Left renal cortex interstitium (tissue), 4 donors: ENCODE data around the gene HGFAC. TPM values are rescaled to one million over a fixed set of nuclear protein-coding genes. Genes with fewer than 3 reads are reported as not detected.

ENCODE experiments used
- DNase-seq, 4 donors: peaks; one replicate each; pipeline ENCODE4 v3.0.0-alpha.2; 2013; ENCODE audit warnings: low read depth in 4 of 4, low spot score in 2 of 4, missing footprints in 1 of 4
- polyA plus RNA-seq, 4 donors: library from polyadenylated mRNA; unstranded; fragments of 120-200 nt; gene quantifications; one replicate each; pipeline ENCODE4 v1.2.1, GENCODE V29; 2013; ENCODE audit not compliant: insufficient read length in 4 of 4

HGFAC gene
- polyA plus RNA-seq, 4 donors, result 0.78 to 4.1 (median 1.7) TPM

DNA sequence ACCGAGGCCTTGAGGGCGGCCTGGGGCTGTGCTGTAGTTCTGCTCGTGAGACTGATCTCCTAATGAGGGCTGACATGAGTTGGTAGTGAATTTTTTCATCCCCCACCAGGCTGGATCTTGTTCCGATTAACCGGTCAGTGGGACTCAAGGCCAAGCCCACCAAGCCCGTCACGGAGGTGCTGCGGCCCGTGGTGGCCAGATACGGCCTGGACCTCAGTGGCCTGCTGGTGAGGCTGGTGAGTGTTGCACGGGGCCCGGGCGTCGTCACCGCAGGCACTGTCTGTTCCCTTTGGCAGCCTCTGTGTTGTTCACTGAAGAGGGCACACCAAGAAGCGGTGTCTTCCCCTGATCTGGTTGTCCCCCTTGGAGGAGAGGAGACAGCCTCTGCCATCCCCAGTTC lies 18.4 kb upstream of the HGFAC start:
- DNase-seq, result no peak

GRCh38 chr4:3423952-3424351 lies 17.8 kb upstream of the HGFAC start:
- no peak for DNase-seq

GRCh38 chr4:3424522-3425095 lies 17.2 kb upstream of the HGFAC start:
- no peak for DNase-seq

- DNase-seq, result no peak
Observed at GRCh38 chr4:3426465-3427133, 15.2 kb upstream of the HGFAC start.

DNA sequence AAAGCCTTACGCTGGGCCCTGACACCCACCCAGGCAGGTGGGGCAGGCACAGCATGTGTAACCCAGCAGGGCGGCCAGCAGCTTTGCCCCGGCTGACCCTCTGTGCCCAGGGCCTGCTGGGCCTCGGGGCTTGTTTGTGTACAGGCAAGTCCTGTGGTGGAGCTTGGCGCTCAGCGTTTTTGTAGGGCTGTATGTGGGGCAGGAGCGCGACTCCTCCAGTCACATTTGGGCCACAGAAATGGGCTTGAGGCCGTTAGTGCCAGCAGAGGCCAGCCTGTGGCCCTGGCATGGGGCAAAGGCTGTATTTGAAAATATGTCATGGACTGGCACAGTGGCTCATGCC lies 14.7 kb upstream of the HGFAC start:
- DNase-seq, result no peak

GRCh38 chr4:3427706-3428446 lies 13.9 kb upstream of the HGFAC start:
- DNase-seq, result no peak

- no peak for DNase-seq
Observed at GRCh38 chr4:3429651-3430050, 12.1 kb upstream of the HGFAC start.

DNA sequence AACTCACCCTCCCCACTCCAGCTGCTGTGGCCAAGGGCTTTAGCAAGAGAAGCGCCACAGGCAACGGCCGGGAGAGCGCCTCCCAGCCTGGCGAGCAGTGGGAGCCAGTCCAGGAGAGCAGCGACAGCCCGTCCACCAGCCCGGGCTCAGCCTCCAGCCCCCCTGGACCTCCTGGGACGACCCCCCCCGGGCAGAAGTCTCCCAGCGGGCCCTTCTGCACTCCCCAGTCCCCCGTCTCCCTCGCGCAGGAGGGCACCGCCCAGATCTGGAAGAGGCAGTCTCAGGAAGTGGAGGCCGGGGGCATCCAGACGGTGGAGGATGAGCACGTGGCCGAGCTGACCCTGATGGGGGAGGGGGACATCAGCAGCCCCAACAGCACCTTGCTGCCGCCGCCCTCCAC lies 11.2 kb upstream of the HGFAC start:
- no peak for DNase-seq

DNA sequence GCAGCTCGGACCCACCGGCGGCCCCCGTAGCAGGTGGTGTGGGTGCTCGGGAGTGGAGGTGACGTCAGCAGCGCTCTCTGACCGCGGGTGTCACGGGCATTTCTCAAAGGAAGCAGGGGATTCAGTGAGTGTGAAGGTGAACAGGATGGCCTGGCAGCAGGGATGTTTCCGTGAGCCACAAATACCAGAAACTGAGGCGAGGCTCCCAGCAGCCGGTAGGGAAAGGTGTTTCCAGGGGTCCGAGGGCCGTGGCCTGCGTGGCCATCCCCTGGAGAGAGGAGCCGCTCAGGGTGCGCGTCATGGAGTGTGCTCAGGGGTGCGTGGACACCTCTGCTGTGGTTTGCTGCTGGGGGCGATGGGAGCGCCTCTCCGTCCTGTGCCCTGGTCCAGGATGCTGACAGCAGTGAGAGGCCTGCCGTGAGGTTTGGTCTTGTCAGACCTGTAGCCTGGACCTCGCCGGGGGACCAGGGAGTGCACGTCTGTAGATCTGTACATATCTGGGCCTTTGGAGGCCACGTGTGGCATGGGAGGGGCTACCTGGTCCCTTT lies 10.2 kb upstream of the HGFAC start:
- DNase-seq, result no peak

- no peak for DNase-seq
Observed at GRCh38 chr4:3432381-3432790, 9.4 kb upstream of the HGFAC start.

GRCh38 chr4:3433138-3433869 lies 8.5 kb upstream of the HGFAC start:
- no peak for DNase-seq

DNA sequence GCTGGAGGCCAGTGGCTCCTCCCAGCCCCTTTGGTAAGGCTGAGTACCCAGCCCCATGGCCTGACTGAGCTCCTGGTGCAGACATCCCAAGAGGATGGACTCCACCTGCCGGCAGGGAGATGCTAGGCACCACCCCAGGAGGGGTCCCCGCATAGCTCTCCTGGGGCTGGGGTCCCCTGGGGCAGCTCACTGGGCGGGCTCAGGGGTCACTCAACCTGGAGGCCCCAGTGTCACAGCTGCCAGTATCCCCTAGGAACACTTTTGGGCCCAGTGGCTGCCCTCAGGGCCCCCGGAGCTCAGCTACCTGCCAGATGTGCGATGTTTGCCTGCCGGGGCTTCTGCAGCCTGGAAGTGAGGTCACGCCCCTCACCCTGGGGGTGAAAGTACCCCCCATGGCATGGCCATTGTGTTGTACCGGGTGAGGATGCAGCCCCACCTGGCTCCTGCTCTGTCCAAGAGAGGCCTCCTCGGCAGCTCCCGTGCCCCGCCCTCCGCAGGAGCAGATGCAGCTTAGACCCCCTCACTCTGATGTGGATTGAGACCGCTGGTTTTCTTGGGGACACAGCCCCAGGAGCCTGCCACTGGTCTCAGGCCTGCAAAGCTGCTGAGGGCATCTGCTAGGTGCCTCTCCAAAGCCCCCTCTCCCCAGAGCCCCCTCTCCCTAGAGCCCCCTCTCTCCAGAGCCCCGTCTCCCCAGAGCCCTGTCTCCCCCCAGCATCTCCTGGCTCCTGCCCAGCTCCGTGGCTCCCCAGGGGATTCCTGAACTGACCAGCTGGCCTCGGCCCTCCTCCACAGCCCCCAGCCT lies 6.7 kb upstream of the HGFAC start:
- DNase-seq, result no peak

GRCh38 chr4:3435686-3435956 lies 6.1 kb upstream of the HGFAC start:
- no peak for DNase-seq

DNA sequence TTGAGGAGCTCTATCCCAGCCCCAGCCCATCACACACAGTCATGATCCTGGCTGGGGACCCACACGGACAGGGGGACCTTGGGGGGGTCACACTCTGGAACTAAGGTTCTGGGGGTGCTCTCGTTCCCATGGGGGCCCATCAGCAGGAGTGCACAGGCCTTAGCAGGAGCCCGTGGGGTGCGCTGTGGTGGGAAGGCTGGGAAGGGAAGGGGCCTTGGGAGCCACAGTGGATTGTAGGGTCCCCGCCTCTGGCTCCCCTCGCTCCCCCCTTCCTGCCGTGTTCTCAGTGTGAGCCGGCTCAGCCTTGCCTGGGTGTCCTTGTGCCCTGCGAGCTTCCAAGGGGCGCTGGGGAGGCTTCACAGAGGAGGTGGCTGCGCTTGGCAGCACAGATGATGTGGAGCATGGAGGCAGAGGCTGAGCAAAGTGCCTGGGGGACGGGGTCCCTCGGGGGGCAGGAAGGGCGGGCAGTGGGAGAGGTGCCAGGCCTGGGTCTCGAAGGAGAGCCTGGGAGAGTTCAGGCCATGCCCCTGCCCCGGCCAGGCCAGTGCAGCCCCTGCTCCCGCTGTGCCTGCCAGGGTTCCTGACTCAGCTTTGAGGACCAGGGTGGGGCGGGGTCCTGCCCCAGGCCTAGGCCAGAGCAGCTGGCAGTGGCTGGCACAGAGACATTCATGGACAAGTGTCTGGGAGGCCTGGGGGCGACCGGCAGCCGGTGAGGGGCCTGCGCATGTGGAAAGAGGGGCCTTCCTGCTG lies 5.5 kb upstream of the HGFAC start:
- DNase-seq, result no peak

- DNase-seq, result no peak
Observed at GRCh38 chr4:3436798-3437581, 4.8 kb upstream of the HGFAC start.

GRCh38 chr4:3437582-3437936 lies 4.2 kb upstream of the HGFAC start:
- DNase-seq, result no peak

- no peak for DNase-seq
Observed at GRCh38 chr4:3437998-3438846, 3.5 kb upstream of the HGFAC start.

- no peak for DNase-seq
Observed at GRCh38 chr4:3438847-3439180, 3.0 kb upstream of the HGFAC start.
